Activated T-helper 17 cell treated with anti-CD3 and anti-CD28 coated beads, Interleukin-2, amount 50 U/mL, for 72 hours (primary cell): ENCODE data around the gene LILRA1. TPM values are rescaled to one million over a fixed set of nuclear protein-coding genes. Genes with fewer than 3 reads are reported as not detected.

Source experiments
- ATAC-seq: fragments of 150-1000 bp; cut with Tn5 transposase; replicated peaks from 2 replicates; pipeline ENCODE4 v1.10.0; 2021; ENCODE audit warnings: mild to moderate bottlenecking, moderate library complexity
- H3K27ac Mint-ChIP-seq: one replicate; pipeline ENCODE4 v1.8.0; 2022; ENCODE audit warnings: mixed read lengths
- H3K27me3 Mint-ChIP-seq: one replicate; pipeline ENCODE4 v1.8.0; 2022; ENCODE audit warnings: mixed read lengths
- H3K36me3 Mint-ChIP-seq: one replicate; pipeline ENCODE4 v1.8.0; 2022; ENCODE audit warnings: low read depth, mild to moderate bottlenecking, mixed read lengths
- H3K4me1 Mint-ChIP-seq: one replicate; pipeline ENCODE4 v1.8.0; 2022; ENCODE audit warnings: mixed read lengths
- H3K4me3 Mint-ChIP-seq: one replicate; pipeline ENCODE4 v1.8.0; 2022; ENCODE audit warnings: mild to moderate bottlenecking, mixed read lengths
- H3K9me3 Mint-ChIP-seq: one replicate; pipeline ENCODE4 v1.8.0; 2022; ENCODE audit warnings: mixed read lengths
- total RNA-seq, 2 donors: library from RNA; stranded (reverse); gene quantifications; one replicate each; pipeline ENCODE4 v1.2.3, GENCODE V29; 2022

Gene LILRA1
- total RNA-seq, 2 donors from 2014 or later = not detected

- ATAC-seq = no peak
- Mint-ChIP-seq H3K4me1 (no peaks in the 10 kb centered on the region), H3K27me3 (peaks cover 8% of the 10 kb centered on the region), H3K9me3 (no peaks in the 10 kb centered on the region), H3K27ac (no peak overlapping the region), H3K36me3 (no peaks in the 10 kb centered on the region), H3K4me3 (no peak overlapping the region)
Measured at GRCh38 chr19:54648129-54648528, 54.7 kb downstream of the LILRA1 start.

- H3K4me3 Mint-ChIP-seq = no peak overlapping the region
- H3K27ac Mint-ChIP-seq = no peak overlapping the region
- H3K36me3 Mint-ChIP-seq = no peaks in the 10 kb centered on the region
- ATAC-seq = no peak
- peaks cover 13% of the 10 kb centered on the region for H3K27me3 Mint-ChIP-seq
- H3K9me3 Mint-ChIP-seq = no peaks in the 10 kb centered on the region
- no peaks in the 10 kb centered on the region for H3K4me1 Mint-ChIP-seq
Measured at GRCh38 chr19:54650108-54650655, 56.8 kb downstream of the LILRA1 start.

Other genes starting within 250 kb of the LILRA1 start
- gene LAIR1, start 228.7 kb upstream of the LILRA1 start, total RNA-seq = 10 to 100 TPM in 1 of 2 donors, 1 to 10 TPM in 1; 2.2 to 15.6 TPM
- under 1 TPM in 1 of 2 donors, not detected in 1; 0.40 TPM for gene TTYH1, start 178.2 kb upstream of the LILRA1 start, total RNA-seq
- 100 to 1,000 TPM; 153 to 200 TPM for gene LENG8, start 144.4 kb upstream of the LILRA1 start, total RNA-seq
- 1 to 10 TPM; 3.1 to 4.4 TPM for gene LENG9, start 129.9 kb upstream of the LILRA1 start, total RNA-seq
- not detected for gene CDC42EP5, start 120.3 kb upstream of the LILRA1 start, total RNA-seq
- under 1 TPM in 1 of 2 donors, not detected in 1; 0.66 TPM for gene LAIR2, start 90.8 kb upstream of the LILRA1 start, total RNA-seq
- gene LILRA2, start 19.8 kb upstream of the LILRA1 start, total RNA-seq = not detected
- gene LILRB1, start 36.9 kb downstream of the LILRA1 start, total RNA-seq = under 1 TPM in 1 of 2 donors, not detected in 1; 0.37 TPM
- not detected for gene LILRB4, start 69.4 kb downstream of the LILRA1 start, total RNA-seq
- not detected for gene KIR3DL3, start 130.8 kb downstream of the LILRA1 start, total RNA-seq
- gene KIR2DL3, start 144.9 kb downstream of the LILRA1 start, total RNA-seq = not detected
- not detected for gene KIR2DL1, start 176.2 kb downstream of the LILRA1 start, total RNA-seq
- not detected for gene KIR2DL4, start 210.0 kb downstream of the LILRA1 start, total RNA-seq
- not detected for gene KIR3DL1, start 222.8 kb downstream of the LILRA1 start, total RNA-seq
- gene KIR2DS4, start 239.0 kb downstream of the LILRA1 start, total RNA-seq = not detected